GM18867 (cell line): ENCODE measurements around the gene PHEX.

Experiments used
- ATAC-seq: cut with Tn5 transposase; IDR thresholded peaks from one replicate; pipeline ENCODE4 v1.9.1; 2021; ENCODE audit warnings: mild to moderate bottlenecking, moderate library complexity; ENCODE audit not compliant: unreplicated experiment

PHEX gene

GRCh38 chrX:22097012-22097694 is 65.0 kb downstream of the PHEX start:
- no peak for ATAC-seq

DNA sequence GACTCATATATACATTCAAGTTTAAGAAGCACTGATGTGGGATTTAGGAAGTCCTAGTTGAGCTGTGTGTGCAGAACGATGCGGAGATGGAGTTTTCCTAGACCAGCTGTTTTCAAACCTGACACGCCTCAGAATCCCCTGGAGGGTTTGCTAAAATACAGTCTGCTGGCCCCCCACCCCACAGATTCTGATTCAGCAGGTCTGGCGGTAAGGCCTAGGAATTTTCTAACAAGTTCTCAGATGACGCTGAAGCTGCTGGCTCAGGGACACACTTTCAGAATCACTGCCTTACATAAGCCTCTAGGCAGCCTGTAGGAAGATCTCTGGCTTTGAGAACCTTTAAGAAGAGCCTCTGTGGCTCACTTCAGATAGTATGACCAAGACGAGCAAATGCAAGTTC is 73.1 kb downstream of the PHEX start:
- no peak for ATAC-seq

GRCh38 chrX:22105971-22106370 is 73.8 kb downstream of the PHEX start:
- ATAC-seq, result no peak

- ATAC-seq, result no peak
Observed at GRCh38 chrX:22109442-22109841, 77.3 kb downstream of the PHEX start.

DNA sequence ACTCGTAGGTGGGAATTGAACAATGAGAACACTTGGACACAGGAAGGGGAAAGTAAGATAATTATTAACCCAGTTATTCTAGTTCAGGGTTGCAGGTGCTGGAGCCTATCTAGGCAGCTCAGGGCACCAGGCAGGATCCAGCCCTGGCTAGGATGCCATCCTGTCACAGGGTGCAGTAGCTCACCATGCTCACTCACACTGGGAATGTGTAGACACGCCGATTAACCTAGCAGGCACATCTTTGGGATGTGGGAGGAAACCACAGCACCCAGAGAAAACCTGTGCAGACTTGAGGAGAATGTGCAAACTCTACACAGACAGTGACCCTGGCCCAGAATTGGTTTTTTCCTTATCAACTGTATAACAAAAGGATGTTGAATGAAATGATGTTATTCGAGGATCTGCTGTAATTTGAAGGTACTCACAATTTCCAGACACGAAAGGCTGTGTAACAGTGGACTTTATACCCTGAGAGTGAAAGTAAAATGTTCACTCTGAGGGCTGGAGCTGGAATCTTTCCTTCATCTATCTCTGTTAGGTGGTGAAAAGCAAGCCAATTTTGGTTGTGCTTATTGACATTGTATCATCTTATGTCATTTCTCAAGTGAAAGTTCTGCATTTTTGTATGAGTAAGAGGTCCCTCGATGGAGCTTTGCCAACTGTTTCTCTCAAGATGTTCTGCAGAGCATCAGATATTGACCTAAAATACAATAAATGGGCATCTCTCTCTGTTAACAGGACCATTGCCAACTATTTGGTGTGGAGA is 78.8 kb downstream of the PHEX start:
- no peak for ATAC-seq

- ATAC-seq, result no peak
Observed at GRCh38 chrX:22116605-22117546, 84.8 kb downstream of the PHEX start.

DNA sequence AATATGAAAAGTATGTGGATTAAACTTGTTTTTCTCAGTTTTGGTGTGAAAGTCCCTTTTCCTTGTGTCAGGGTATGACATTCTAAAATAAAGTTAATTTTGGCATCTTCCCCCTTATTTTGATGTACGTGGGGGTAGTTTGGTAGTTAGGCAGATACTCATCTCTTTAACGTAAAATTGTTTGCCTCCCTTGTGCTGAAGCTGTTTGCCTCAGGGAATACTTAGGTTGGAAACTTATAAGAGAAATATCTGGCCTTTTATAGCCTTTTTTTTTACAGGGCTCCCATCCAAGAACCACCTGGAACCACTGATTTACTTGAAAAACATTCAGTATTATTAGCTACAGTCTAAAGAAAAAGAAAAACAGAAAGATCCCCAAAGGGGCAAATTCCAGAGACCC is 85.5 kb downstream of the PHEX start:
- ATAC-seq, result no peak

DNA sequence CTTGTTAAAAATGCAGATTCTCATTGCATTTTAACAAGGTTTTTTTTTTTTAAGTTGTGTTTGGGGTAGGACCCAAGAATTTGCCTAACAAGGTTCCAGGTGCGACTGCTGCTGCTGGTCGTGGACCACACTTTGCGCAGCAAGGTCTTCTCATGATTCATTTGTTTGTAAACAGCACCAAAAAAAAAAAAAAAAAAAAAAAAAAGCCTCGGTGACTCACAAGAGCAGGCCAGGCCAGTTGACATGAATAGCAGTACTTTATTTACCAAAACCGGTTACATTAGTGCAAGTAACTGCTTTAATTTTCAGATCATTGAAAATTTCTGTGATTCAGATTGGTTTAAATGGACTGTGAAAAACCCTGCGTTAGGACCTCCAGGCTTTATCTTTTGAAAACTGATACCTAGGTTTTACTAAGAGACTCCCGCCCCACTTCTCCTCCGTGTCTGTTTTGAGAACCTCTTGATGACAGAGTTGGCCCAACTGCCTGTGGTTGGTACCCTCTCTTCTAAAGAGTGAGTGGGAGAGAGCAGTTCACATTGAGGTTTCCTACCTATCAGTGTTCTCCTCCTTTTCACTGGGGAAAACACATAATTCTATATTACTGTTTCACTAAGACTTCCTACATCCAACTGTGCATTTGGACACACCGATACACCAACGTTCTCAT is 86.2 kb downstream of the PHEX start:
- no peak for ATAC-seq

DNA sequence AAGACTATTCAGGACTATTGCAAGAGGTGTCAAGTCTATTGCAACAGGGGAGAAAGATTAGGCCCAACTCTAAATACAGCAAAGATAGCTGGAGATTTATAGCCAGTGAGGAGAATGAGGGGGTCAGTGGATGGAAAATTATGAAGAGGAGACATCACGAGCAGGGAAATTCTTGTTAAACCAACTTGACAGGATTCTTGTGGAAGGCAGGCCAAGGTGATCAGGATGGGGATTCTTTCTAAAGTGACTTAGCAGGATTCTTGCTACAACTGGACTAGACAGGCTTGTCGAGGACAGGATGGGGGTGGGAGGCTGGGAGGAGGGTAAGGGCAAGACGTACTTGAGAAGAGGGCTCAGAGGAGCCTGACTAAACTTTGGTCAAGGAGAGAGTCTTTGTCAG is 89.0 kb downstream of the PHEX start:
- ATAC-seq, result no peak

DNA sequence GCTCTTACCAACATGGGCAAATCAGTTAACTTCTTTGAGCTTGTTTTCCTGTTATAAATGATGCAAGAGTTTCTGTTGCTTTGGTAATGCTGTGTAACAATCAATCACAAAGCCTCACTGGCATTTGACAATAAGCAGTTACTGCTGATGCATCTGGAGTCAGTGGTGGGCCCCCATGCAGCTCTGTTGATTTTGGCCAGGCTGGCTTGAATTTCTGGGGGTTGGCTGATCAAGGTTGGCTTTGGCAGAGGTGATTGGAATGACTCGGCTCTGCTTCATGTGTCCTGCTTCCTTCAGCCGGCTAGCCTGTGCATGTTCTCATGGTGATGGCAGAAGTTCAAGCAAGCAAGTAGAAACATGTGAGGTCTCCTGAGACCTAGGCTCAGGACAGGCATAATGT is 90.4 kb downstream of the PHEX start:
- ATAC-seq, result no peak

GRCh38 chrX:22124098-22124497 is 92.0 kb downstream of the PHEX start:
- ATAC-seq, result no peak

GRCh38 chrX:22125481-22125880 is 93.4 kb downstream of the PHEX start:
- no peak for ATAC-seq

- ATAC-seq, result no peak
Observed at GRCh38 chrX:22126327-22126726, 94.2 kb downstream of the PHEX start.

- no peak for ATAC-seq
Observed at GRCh38 chrX:22128961-22129360, 96.8 kb downstream of the PHEX start.

- ATAC-seq, result no peak
Observed at GRCh38 chrX:22134681-22135080, 102.6 kb downstream of the PHEX start.

GRCh38 chrX:22135171-22135711 is 103.1 kb downstream of the PHEX start:
- no peak for ATAC-seq

- ATAC-seq, result no peak
Observed at GRCh38 chrX:22135994-22136684, 104.0 kb downstream of the PHEX start.

DNA sequence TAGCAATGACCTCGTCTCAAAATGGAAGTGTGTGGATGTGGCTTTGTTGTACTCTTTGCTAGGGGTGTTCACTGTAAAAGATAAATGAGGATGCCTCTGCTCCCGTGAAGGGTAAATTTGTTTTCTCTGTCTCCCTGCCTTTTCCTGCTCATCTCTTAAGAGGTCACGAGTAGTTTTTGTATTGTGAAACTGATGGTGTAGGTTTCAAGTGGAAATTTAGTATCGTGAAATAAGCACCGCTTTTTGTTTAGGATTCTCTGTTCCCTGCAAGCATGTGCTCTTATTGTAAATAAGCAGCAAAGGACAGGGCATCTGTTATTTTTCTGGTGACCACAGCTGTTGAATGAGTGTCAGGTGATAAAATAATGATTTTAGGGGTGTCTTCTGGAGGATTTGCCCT is 104.6 kb downstream of the PHEX start:
- ATAC-seq, result no peak

DNA sequence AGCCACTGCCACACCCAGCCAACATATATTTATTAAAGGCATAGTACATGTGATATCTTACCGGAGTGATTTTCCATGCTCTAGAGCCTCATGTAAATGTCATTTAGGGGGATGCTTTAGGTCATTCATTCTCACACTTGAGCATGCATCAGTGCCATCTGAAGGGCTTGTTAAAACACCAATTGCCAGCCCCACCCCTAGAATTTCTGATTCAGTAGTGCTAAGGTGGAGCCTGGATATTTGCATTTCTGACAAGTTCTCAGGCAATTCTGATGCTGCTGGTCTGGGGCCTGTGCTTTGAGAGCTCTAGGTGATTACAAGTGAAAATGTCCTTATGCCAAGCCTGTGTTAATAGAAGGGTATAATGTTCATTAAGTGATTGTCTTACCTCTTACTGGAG is 107.7 kb downstream of the PHEX start:
- no peak for ATAC-seq
